ENCODE data around the gene PLCG2.

- TF ChIP-seq CTCF (IDR thresholded peaks at IDR 0.05; ENCODE audit: control extremely low read depth in 1 of 3, insufficient read depth in 1 of 3, low read depth in 1 of 3, low read length in 3 of 3) = no peak
- TF ChIP-seq KDM5A (IDR thresholded peaks at IDR 0.05; ENCODE audit: low read length) = no peak
- TF ChIP-seq CTBP2 (IDR thresholded peaks at IDR 0.05; ENCODE audit: borderline replicate concordance, insufficient read depth, insufficient read length, low read length) = no peak
- TF ChIP-seq SP1 (IDR thresholded peaks at IDR 0.05; ENCODE audit: low read depth, low read length) = no peak
- TF ChIP-seq EZH2 (IDR thresholded peaks at IDR 0.05; ENCODE audit: low read depth, low read length, severe bottlenecking) = no peak
- TF ChIP-seq YY1 (IDR thresholded peaks at IDR 0.05; ENCODE audit: low read depth, low read length) = no peak
- TF ChIP-seq TBP (IDR thresholded peaks at IDR 0.05; ENCODE audit: low read depth, low read length) = no peak
- TF ChIP-seq POLR2A (IDR thresholded peaks at IDR 0.05; ENCODE audit: control extremely low read depth in 1 of 2, low read depth in 2 of 2, low read length in 2 of 2) = no peak
- TF ChIP-seq, protein P1, sequence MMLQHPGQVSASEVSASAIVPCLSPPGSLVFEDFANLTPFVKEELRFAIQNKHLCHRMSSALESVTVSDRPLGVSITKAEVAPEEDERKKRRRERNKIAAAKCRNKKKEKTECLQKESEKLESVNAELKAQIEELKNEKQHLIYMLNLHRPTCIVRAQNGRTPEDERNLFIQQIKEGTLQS (IDR thresholded peaks at IDR 0.05; ENCODE audit: insufficient read depth, low read depth, low read length) = no peak
- no peak for TF ChIP-seq POLR2AphosphoS5 (IDR thresholded peaks at IDR 0.05; ENCODE audit: low read depth, low read length)
- TF ChIP-seq EP300 (IDR thresholded peaks at IDR 0.05; ENCODE audit: borderline replicate concordance in 1 of 2, low read depth in 2 of 2, low read length in 2 of 2) = no peak
- TF ChIP-seq RXRA (IDR thresholded peaks at IDR 0.05; ENCODE audit: insufficient read depth, low read depth, low read length) = no peak
- TF ChIP-seq MAFK (IDR thresholded peaks at IDR 0.05; ENCODE audit: low read depth, low read length) = no peak
- no peak for TF ChIP-seq BRCA1 (IDR thresholded peaks at IDR 0.05; ENCODE audit: low read depth, low read length)
These were observed 44.0 kb downstream of the PLCG2 start for GRCh38 chr16:81823111-81823510.
